GM11168 (cell line): Measurements from ENCODE around the gene CORO6.

Source experiments
- in situ Hi-C: fragments of 300-500 bp; cut with MboI; formaldehyde crosslinking; loops from one replicate; pipeline ENCODE4 v1.12.0; 2022; ENCODE audit warnings: low sequenced_read_pairs; ENCODE audit not compliant: unreplicated experiment

The CORO6 gene

DNA sequence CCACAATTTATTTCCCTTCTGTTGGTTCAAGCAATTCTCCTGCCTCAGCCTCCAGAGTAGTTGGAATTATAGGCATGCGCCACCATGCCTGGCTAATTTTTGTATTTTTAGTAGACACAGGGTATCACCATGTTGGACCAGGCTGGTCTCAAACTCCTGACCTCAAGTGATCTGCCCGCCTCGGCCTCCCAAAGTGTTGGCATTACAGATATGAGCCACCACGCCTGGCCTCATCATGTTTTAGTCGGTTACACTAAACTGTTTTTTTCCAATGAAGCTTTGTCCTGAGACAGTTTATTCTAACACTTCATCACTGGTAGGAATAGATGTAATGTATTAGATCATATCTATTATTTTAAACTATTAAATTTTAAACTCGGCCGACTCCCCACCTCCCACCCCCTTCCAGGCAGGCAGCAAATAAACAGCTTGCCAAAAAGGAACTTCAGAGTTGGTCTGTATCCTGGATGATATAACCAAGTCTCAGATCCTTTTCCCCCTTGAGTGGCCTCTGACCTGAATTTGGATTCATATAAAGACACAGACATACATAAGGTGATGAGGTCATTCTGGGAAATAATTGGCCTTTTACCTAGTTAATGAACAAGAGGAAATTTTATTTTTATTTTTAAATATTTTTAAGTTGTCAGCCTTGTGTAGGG is 18.4 kb upstream of the CORO6 start:
- in situ Hi-C loops = loop anchor here (10.0 to 25.0 kb wide), 2 partner anchors 134 to 296 kb away; partner anchors contain the start of genes EFCAB5 and SSH2

- in situ Hi-C loops = loop anchor here (10.0 to 25.0 kb wide), 2 partner anchors 134 to 297 kb away; partner anchors contain the start of genes EFCAB5 and SSH2
Observed at GRCh38 chr17:29640413-29640812, 17.7 kb upstream of the CORO6 start.

- in situ Hi-C loops = loop anchor here (25.0 kb wide), 1 partner anchor 303 kb away; the partner anchor contains the start of genes EFCAB5 and SSH2
Observed at GRCh38 chr17:29633886-29634285, 11.2 kb upstream of the CORO6 start.

GRCh38 chr17:29630630-29631193 is 8.0 kb upstream of the CORO6 start:
- in situ Hi-C loops = loop anchor here (25.0 kb wide), 1 partner anchor 307 kb away; the partner anchor contains the start of genes EFCAB5 and SSH2

GRCh38 chr17:29629839-29630238 is 7.1 kb upstream of the CORO6 start:
- in situ Hi-C loops = loop anchor here (25.0 kb wide), 1 partner anchor 307 kb away; the partner anchor contains the start of genes EFCAB5 and SSH2

DNA sequence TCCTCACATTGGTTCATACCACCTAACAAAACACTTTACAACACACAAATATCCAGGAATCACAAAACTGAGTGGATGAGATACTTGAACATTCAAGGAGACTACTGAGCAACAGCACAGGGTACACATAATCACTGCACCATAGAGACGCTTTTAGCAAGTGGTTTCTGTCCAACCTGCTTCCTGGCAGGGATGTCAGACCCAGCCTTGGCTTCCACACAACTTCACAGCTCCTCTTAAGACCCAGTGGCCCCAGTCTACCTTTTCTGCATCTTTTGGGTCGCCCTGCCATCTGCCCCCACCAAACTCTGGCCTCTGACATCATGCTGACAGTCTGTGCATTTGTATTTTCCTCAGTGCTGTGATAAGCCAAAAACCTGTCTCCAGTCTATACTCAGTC is 5.9 kb upstream of the CORO6 start:
- in situ Hi-C loops = loop anchor here (25.0 kb wide), 1 partner anchor 309 kb away; the partner anchor contains the start of genes EFCAB5 and SSH2

DNA sequence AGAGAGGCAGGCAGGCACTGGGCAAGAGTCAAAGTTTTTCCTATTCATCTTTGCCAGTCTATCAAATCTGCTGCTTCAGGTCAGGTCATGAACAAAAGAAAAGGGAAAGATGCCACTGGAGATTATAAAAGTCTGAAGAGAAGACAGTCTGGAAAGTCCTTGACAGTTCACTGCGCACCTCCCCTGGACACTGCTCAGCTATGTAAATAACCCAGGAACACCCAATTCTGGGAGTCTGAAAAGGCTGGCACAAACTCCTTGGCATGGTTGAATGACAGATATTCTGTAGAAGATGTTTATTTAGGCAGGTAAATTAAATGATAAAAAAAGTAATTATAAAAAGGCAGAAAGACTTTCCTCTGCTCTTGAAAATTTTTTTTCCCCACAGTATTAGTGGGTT is 5.2 kb upstream of the CORO6 start:
- in situ Hi-C loops = loop anchor here (25.0 kb wide), 1 partner anchor 309 kb away; the partner anchor contains the start of genes EFCAB5 and SSH2

DNA sequence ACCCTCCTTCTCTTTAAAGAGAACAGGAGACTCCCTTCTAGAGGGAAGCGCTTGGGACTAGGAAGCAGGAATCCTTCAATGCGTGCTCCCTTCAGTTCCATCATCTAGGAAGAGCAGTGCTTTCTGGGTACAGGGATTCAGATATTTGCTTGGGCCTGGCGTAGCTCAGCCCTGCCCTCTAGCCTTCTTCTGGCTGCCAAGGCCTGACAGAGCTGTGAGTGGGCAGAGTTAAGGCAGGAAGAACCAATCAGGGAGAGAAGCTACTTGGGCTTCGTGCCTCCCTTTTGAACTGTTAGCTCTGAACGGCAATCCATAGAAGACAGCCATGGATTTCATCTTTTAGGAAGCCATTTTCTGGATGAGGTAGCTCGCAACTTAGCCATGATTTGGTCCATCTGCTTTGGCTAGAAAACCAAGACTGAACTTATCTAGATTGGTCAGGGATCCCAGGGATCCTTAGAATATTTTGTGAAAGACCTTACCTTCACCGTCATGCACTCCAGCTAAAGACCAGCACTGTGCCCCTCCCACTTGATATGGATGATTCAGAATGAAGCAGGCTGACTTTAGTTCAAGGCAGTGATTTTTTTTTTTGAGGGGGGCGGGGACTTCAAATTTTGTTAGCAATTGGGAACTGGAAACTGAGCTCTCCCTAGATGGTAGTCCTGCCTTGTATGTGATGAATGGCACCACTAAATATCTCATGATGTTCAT is 2.5 kb upstream of the CORO6 start:
- in situ Hi-C loops = loop anchor here (25.0 kb wide), 1 partner anchor 312 kb away; the partner anchor contains the start of genes EFCAB5 and SSH2

DNA sequence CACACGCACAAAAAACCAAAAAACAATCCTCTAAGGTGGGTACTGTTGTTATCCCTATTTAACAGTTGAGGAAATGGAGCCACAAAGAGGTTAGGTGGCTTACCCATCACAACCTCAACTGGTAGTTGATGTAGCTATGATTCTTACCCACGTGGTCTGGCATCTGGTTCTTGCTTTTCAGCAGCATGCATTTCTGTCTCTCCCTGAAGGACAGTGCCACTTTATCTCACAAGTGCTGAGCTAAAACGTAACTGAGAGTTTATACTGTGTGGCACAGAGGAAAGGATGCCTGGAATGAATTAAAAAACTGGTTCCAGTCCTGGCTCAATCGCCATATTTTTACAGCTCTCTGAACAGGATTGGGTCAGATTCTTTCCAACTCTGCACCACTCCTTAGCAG is 1.9 kb upstream of the CORO6 start:
- in situ Hi-C loops = no loop called here

DNA sequence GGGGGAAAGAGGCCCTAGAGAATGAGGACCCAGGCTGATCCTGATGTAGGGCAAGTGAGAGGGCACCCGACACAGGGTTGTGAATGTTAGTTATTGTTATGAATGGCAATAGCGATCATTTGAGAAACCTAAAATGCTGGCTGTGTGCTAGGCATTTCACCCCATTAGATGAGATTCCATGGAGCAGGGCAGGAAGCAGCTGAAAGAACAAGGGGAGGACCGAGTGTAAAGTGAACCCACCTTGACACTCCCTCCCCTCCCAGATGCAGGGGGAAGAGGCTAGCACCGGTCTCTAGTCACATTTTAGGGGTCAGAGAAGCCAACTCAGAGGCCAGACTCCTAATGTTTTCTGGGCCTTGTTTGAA is 553 bp upstream of the CORO6 start:
- in situ Hi-C loops = no loop called here

GRCh38 chr17:29621751-29622194 is 939 bp downstream of the CORO6 start:
- in situ Hi-C loops = no loop called here

- in situ Hi-C loops = no loop called here
Observed at GRCh38 chr17:29620779-29621500, 1.8 kb downstream of the CORO6 start.

DNA sequence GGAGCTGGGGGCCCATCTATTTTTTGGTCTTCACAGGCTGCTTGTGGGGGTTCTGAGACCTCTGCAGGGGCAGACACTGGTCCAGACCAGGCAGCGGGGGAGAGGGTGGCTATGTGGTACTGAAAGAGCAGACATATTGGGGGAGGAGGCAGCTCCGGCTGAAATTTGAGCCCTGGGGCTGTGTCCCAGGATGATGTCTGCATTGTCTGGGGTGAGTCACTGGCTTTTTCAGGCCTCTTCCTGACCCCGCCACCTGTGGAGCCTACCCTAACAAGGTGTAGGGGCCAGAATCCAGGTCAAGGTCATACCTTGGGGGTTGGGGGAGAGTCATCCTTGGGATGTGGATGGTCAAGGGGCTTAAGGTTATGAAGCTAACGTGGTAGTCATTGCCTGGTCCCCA is 2.4 kb downstream of the CORO6 start:
- in situ Hi-C loops = no loop called here

- in situ Hi-C loops = no loop called here
Observed at GRCh38 chr17:29619251-29619650, 3.5 kb downstream of the CORO6 start.

- in situ Hi-C loops = no loop called here
Observed at GRCh38 chr17:29618272-29619065, 4.2 kb downstream of the CORO6 start.

- in situ Hi-C loops = no loop called here
Observed at GRCh38 chr17:29617481-29618271, 5.0 kb downstream of the CORO6 start.

- in situ Hi-C loops = no loop called here
Observed at GRCh38 chr17:29617125-29617480, 5.6 kb downstream of the CORO6 start.

- in situ Hi-C loops = no loop called here
Observed at GRCh38 chr17:29616300-29617048, 6.2 kb downstream of the CORO6 start.
